H1 (cell line): Measurements from ENCODE around the gene LBP. TPM values are rescaled to one million over a fixed set of nuclear protein-coding genes. Genes with fewer than 3 reads are reported as not detected.

Experiments
- CTCF ChIA-PET: fragments of 300-600 bp; sonication (Branson Sonifier 250); formaldehyde crosslinking; loops from one replicate; lab custom pipeline; 2021; ENCODE audit not compliant: partially characterized antibody; lab: Charles Lee
- POLR2A ChIA-PET: fragments of 300-600 bp; sonication (Branson Sonifier 250); formaldehyde crosslinking; loops from one replicate; lab custom pipeline; 2021; ENCODE audit warnings: inconsistent platforms; ENCODE audit not compliant: partially characterized antibody; lab: Charles Lee
- DNase-seq, 2 experiments: peaks; one replicate each; pipeline versions ENCODE4 v3.0.0 to v3.0.0-alpha.2; 2010 to 2022; ENCODE audit warnings: low spot score in 2 of 2, low read depth in 1 of 2, mixed read lengths in 1 of 2
- FAIRE-seq: peaks from 2 replicates; lab custom pipeline; 2011; peaks lifted over from hg19 to GRCh38; lab: Jason Lieb, UNC
- H2AFZ ChIP-seq: 2 replicates; pipeline ENCODE4 v1.8.1; 2012; ENCODE audit warnings: low read length, inconsistent platforms
- H2AK5ac ChIP-seq: 2 replicates; pipeline ENCODE4 v1.6.1; 2013; ENCODE audit warnings: low read depth, low read length
- H2BK120ac ChIP-seq: replicated peaks from 2 replicates; pipeline ENCODE3; 2013; ENCODE audit warnings: low read depth, low read length, inconsistent platforms
- H2BK12ac ChIP-seq: 2 replicates; pipeline ENCODE4 v1.6.1; 2013; ENCODE audit warnings: low read depth, low read length
- H2BK15ac ChIP-seq: 2 replicates; pipeline ENCODE4 v1.6.1; 2013; ENCODE audit warnings: low read length
- H2BK20ac ChIP-seq: 2 replicates; pipeline ENCODE4 v1.6.1; 2013; ENCODE audit warnings: low read length
- H2BK5ac ChIP-seq: 2 replicates; pipeline ENCODE4 v1.6.1; 2013; ENCODE audit warnings: low read depth, low read length
- H3K14ac ChIP-seq: 2 replicates; pipeline ENCODE4 v1.6.1; 2013; ENCODE audit warnings: inconsistent platforms; ENCODE audit not compliant: insufficient read length
- H3K18ac ChIP-seq: 2 replicates; pipeline ENCODE4 v1.6.1; 2013; ENCODE audit warnings: low read length; ENCODE audit errors: extremely low read depth
- H3K23ac ChIP-seq: 2 replicates; pipeline ENCODE4 v1.6.1; 2013; ENCODE audit warnings: inconsistent platforms; ENCODE audit not compliant: insufficient read length
- H3K23me2 ChIP-seq: 2 replicates; pipeline ENCODE4 v1.6.1; 2013; ENCODE audit warnings: low read depth, low read length
- H3K27ac ChIP-seq: 2 replicates; pipeline ENCODE4 v1.6.1; 2011; ENCODE audit warnings: low read depth, low read length, inconsistent platforms
- H3K27me3 ChIP-seq, 4 experiments: replicated peaks in 1 of 4; 1 replicate in 1 of 4; 2 replicates in 3 of 4; pipeline versions ENCODE4 v1.6.1 to v1.8.1; 2011 to 2013; ENCODE audit warnings: low read length in 3 of 4, mild to moderate bottlenecking in 3 of 4, inconsistent platforms in 2 of 4, mixed read lengths in 2 of 4, moderate library complexity in 1 of 4; ENCODE audit not compliant: control insufficient read depth in 3 of 4, insufficient read depth in 3 of 4; ENCODE audit errors: extremely low read depth in 1 of 4
- H3K36me3 ChIP-seq, 4 experiments: 2 replicates each; pipeline versions ENCODE4 v1.6.1 to v1.8.1; 2011 to 2013; ENCODE audit warnings: mild to moderate bottlenecking in 4 of 4, low read length in 3 of 4, moderate library complexity in 2 of 4, control low read depth in 1 of 4, inconsistent platforms in 1 of 4; ENCODE audit not compliant: insufficient read depth in 4 of 4, control insufficient read depth in 2 of 4
- H3K4ac ChIP-seq: replicated peaks from 2 replicates; pipeline ENCODE3; 2013; ENCODE audit warnings: low read length, low read depth, mixed read lengths, inconsistent platforms; ENCODE audit not compliant: insufficient read length
- H3K4me1 ChIP-seq, 4 experiments: replicated peaks in 1 of 4; 1 replicate in 1 of 4; 2 replicates in 3 of 4; pipeline versions ENCODE4 v1.6.1 to v1.8.1; 2011 to 2013; ENCODE audit warnings: low read length in 3 of 4, inconsistent platforms in 2 of 4, mixed read lengths in 1 of 4; ENCODE audit not compliant: insufficient read depth in 4 of 4, control insufficient read depth in 3 of 4
- H3K4me2 ChIP-seq, 2 experiments: 2 replicates each; pipeline versions ENCODE4 v1.6.1 to v1.8.1; 2011 to 2013; ENCODE audit warnings: low read depth in 2 of 2, low read length in 2 of 2, control low read depth in 1 of 2, inconsistent platforms in 1 of 2, mild to moderate bottlenecking in 1 of 2; ENCODE audit not compliant: insufficient read depth in 1 of 2
- H3K4me3 ChIP-seq, 4 experiments: fragments of 200-600, 300-600 bp in 1 of 4; sonication (generic), shearing (Covaris generic), sonication (Bioruptor Twin) in 1 of 4; 2 replicates each; pipeline versions ENCODE4 v1.5.1 to v1.8.1; 2011 to 2016; ENCODE audit warnings: low read length in 4 of 4, low read depth in 3 of 4, control low read depth in 2 of 4, inconsistent platforms in 2 of 4, mild to moderate bottlenecking in 2 of 4, mixed read lengths in 1 of 4, moderate library complexity in 1 of 4; ENCODE audit not compliant: insufficient read depth in 2 of 4; ENCODE audit errors: extremely low read depth in 1 of 4
- H3K56ac ChIP-seq: replicated peaks from 2 replicates; pipeline ENCODE3; 2013; ENCODE audit warnings: low read depth, mild to moderate bottlenecking, mixed read lengths, low read length, inconsistent platforms; ENCODE audit not compliant: insufficient read length
- H3K79me1 ChIP-seq: 2 replicates; pipeline ENCODE4 v1.6.1; 2013; ENCODE audit warnings: low read depth, low read length, control low read depth
- H3K79me2 ChIP-seq, 2 experiments: 2 replicates each; pipeline versions ENCODE4 v1.6.1 to v1.8.1; 2012 to 2013; ENCODE audit warnings: low read length in 2 of 2, mild to moderate bottlenecking in 2 of 2, inconsistent platforms in 1 of 2; ENCODE audit not compliant: insufficient read depth in 2 of 2, control insufficient read depth in 1 of 2
- H3K9ac ChIP-seq, 4 experiments: replicated peaks in 1 of 4; 1 replicate in 1 of 4; 2 replicates in 3 of 4; pipeline versions ENCODE4 v1.6.1 to v1.8.1; 2011 to 2013; ENCODE audit warnings: low read depth in 3 of 4, low read length in 3 of 4, control low read depth in 2 of 4, mild to moderate bottlenecking in 2 of 4, moderate library complexity in 2 of 4, inconsistent platforms in 1 of 4; ENCODE audit errors: extremely low read depth in 1 of 4
- H3K9me3 ChIP-seq, 2 experiments: 2 replicates each; pipeline versions ENCODE4 v1.6.1 to v1.8.1; 2012 to 2013; ENCODE audit warnings: mild to moderate bottlenecking in 2 of 2, moderate library complexity in 2 of 2, control low read depth in 1 of 2, inconsistent platforms in 1 of 2, low read depth in 1 of 2, low read length in 1 of 2, mixed read lengths in 1 of 2; ENCODE audit not compliant: insufficient read depth in 2 of 2
- H4K20me1 ChIP-seq, 2 experiments: replicated peaks in 1 of 2; 2 replicates each; pipeline versions ENCODE3 to v1.8.1; 2011 to 2013; ENCODE audit warnings: inconsistent platforms in 2 of 2, low read length in 2 of 2, mild to moderate bottlenecking in 1 of 2; ENCODE audit not compliant: insufficient read depth in 2 of 2, control insufficient read depth in 1 of 2
- H4K5ac ChIP-seq: 2 replicates; pipeline ENCODE4 v1.6.1; 2013; ENCODE audit warnings: low read length, low read depth, mixed read lengths, inconsistent platforms; ENCODE audit not compliant: insufficient read length
- H4K8ac ChIP-seq: 2 replicates; pipeline ENCODE4 v1.8.0; 2013; ENCODE audit warnings: mild to moderate bottlenecking, moderate library complexity, low read length, inconsistent platforms; ENCODE audit not compliant: insufficient read depth; ENCODE audit errors: extremely low read depth
- H4K91ac ChIP-seq: replicated peaks from 2 replicates; pipeline ENCODE3; 2013; ENCODE audit warnings: low read length, mixed read lengths, inconsistent platforms; ENCODE audit not compliant: insufficient read length
- BACH1 ChIP-seq: IDR thresholded peaks from 2 replicates; pipeline ENCODE4 v1.6.1; 2012; ENCODE audit warnings: low read length, improper control_type of control experiment
- BCL11A ChIP-seq, 2 experiments: IDR thresholded peaks; one replicate each; pipeline ENCODE4 v1.6.1; 2011; ENCODE audit warnings: low read depth in 2 of 2, low read length in 2 of 2, mild to moderate bottlenecking in 2 of 2
- CHD1 ChIP-seq: IDR thresholded peaks from 2 replicates; pipeline ENCODE4 v1.6.1; 2012; ENCODE audit warnings: low read depth, low read length, improper control_type of control experiment
- EP300 ChIP-seq, 2 experiments: IDR thresholded peaks; 1 replicate in 1 of 2; 2 replicates in 1 of 2; pipeline ENCODE4 v1.6.1; 2011 to 2012; ENCODE audit warnings: low read depth in 2 of 2, low read length in 2 of 2, mild to moderate bottlenecking in 2 of 2, borderline replicate concordance in 1 of 2, inconsistent platforms in 1 of 2, moderate library complexity in 1 of 2
- GTF2F1 ChIP-seq: IDR thresholded peaks from 2 replicates; pipeline ENCODE4 v1.6.1; 2012; ENCODE audit warnings: low read depth, low read length, improper control_type of control experiment, borderline replicate concordance
- RFX5 ChIP-seq: IDR thresholded peaks from 2 replicates; pipeline ENCODE4 v1.6.1; 2011; ENCODE audit warnings: low read depth, low read length, improper control_type of control experiment, borderline replicate concordance
- polyA plus RNA-seq, 7 experiments: library from polyadenylated mRNA; depleted of rRNA in 3 of 7; stranded (reverse) in 5 of 7; unstranded in 2 of 7; fragments of >200 nt in 5 of 7; fragments of 200-250 nt in 2 of 7; gene quantifications; 1 replicate in 5 of 7; 2 replicates in 1 of 7; 4 replicates in 1 of 7; pipeline versions ENCODE4 v1.2.1 to v1.2.3, GENCODE V29; 2011 to 2013; ENCODE audit warnings: missing spikeins in 2 of 7, mixed read lengths in 2 of 7
- total RNA-seq: library from RNA; stranded (reverse); fragmentation: NEBNext Ultra II Directional; extraction: Animal tissue kit (Norgen Biotek cat#: 25700); gene quantifications from 2 replicates; pipeline ENCODE4 v1.2.1, GENCODE V29; 2021

The LBP gene
- total and polyA plus RNA-seq, 2 of the 8 experiments (the other 6 are each of a cell fraction or from before 2014, with no cell fraction given) = 0.60 to 0.63 TPM

DNA sequence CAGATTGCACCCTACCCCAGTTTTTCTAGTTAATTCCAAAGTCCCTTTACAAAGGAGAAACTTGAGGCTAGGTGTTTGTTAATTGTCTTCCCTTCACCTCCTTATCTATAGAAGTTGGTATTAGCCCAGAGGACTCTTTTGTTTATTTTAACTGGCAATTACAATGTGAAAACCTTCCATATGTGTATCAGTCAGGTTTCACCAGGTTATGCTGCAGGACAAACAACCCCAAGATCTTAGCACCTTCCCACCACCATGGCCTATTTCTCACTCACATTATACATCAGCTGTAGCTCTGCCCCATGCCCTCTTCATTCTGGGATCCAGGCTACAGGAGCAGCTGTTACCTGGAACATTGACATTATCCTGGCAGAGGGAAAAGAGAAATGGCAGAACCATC lies 57.7 kb downstream of the LBP start:
- Histone ChIP-seq H3K27me3 (no peaks in the 10 kb centered on the region), H3K79me2 (no peaks in the 10 kb centered on the region), H2AK5ac (no peak overlapping the region), H2BK5ac (no peak overlapping the region), H3K4me2 (no peak overlapping the region), H3K4me1 (peaks cover 0 to 3% (median 0%) of the 10 kb centered on the region in 4 experiments; a peak in 1 of 7 replicates), H4K5ac (no peak overlapping the region), H3K23ac (no peak overlapping the region), H4K8ac (no peak overlapping the region), H2BK120ac (no peak overlapping the region), H2BK12ac (no peak overlapping the region), H3K36me3 (no peaks in the 10 kb centered on the region), H3K56ac (no peak overlapping the region), H3K27ac (no peak overlapping the region), H3K23me2 (no peaks in the 10 kb centered on the region), H2BK20ac (no peak overlapping the region), H3K18ac (no peak overlapping the region), H3K79me1 (no peaks in the 10 kb centered on the region), H2BK15ac (no peak overlapping the region), H2AFZ (no peak overlapping the region), H3K9me3 (peaks cover 6 to 15% of the 10 kb centered on the region in 2 experiments; a peak in 2 of 4 replicates), H4K91ac (no peak overlapping the region), H3K9ac (no peak overlapping the region), H4K20me1 (no peaks in the 10 kb centered on the region), H3K4me3 (no peak overlapping the region), H3K14ac (no peak overlapping the region), H3K4ac (no peak overlapping the region)
- TF ChIP-seq BACH1 (no peak), GTF2F1 (no peak), EP300 (IDR thresholded peaks at IDR 0.05; ENCODE audit: borderline replicate concordance in 1 of 2, low read depth in 2 of 2, low read length in 2 of 2) (no peak), BCL11A (IDR thresholded peaks at IDR 0.05; ENCODE audit: low read depth in 2 of 2, low read length in 2 of 2) (no peak), RFX5 (no peak), CHD1 (no peak)
- FAIRE-seq (no peak), DNase-seq (no peak)
- ChIA-PET POLR2A (interaction anchor here (1.2 kb wide), 1 partner anchor 14 kb away, joined by 3 read pairs; no protein-coding TSS in a partner anchor), CTCF (interaction anchor here (3.9 to 16.7 kb wide), 2 partner anchors 48 to 66 kb away, joined by 27 to 231 read pairs; no protein-coding TSS in a partner anchor)
